Left ventricle myocardium inferior (tissue), 1 donor: ENCODE results near the gene KRTAP10-2. TPM values are rescaled to one million over a fixed set of nuclear protein-coding genes. Genes with fewer than 3 reads are reported as not detected.

Experiments
- DNase-seq: peaks from one replicate; pipeline ENCODE4 v3.0.0-alpha.2; 2020
- H3K27ac ChIP-seq: fragments of 200-600 bp; replicated peaks from 2 replicates; pipeline ENCODE4 v1.8.0; 2021
- H3K27me3 ChIP-seq: fragments of 200-600 bp; 2 replicates; pipeline ENCODE4 v1.8.0; 2021; ENCODE audit warnings: low read depth
- H3K36me3 ChIP-seq: fragments of 200-600 bp; 2 replicates; pipeline ENCODE4 v1.8.0; 2021
- H3K4me1 ChIP-seq: fragments of 200-600 bp; 2 replicates; pipeline ENCODE4 v1.8.0; 2021
- H3K4me3 ChIP-seq: fragments of 200-600 bp; 2 replicates; pipeline ENCODE4 v1.8.0; 2021; ENCODE audit warnings: mild to moderate bottlenecking, moderate library complexity
- H3K9me3 ChIP-seq: fragments of 200-600 bp; replicated peaks from 2 replicates; pipeline ENCODE4 v1.8.0; 2021
- intact Hi-C: fragments of 100-400 bp; cut with micrococcal nuclease; formaldehyde crosslinking; loops from one replicate; pipeline ENCODE4 v1.11.0; 2022
- total RNA-seq: library from RNA; stranded (reverse); fragmentation: NEBNext Ultra II Directional; extraction: Animal tissue kit (Norgen Biotek cat#: 25700); gene quantifications from one replicate; pipeline ENCODE4 v1.2.1, GENCODE V29; 2021
- TF ChIP-seq, protein P1 (sequence below): fragments of 200-600 bp; IDR thresholded peaks from 2 replicates; pipeline ENCODE4 v1.8.0; 2021; ENCODE audit warnings: antibody characterized with exemption, mild to moderate bottlenecking, borderline replicate concordance
- donor health status: DM: no; HTN: yes; CAD: no; lungs with severe emphysema.

Gene KRTAP10-2
- total RNA-seq, 1 donor from 2014 or later, result not detected

DNA sequence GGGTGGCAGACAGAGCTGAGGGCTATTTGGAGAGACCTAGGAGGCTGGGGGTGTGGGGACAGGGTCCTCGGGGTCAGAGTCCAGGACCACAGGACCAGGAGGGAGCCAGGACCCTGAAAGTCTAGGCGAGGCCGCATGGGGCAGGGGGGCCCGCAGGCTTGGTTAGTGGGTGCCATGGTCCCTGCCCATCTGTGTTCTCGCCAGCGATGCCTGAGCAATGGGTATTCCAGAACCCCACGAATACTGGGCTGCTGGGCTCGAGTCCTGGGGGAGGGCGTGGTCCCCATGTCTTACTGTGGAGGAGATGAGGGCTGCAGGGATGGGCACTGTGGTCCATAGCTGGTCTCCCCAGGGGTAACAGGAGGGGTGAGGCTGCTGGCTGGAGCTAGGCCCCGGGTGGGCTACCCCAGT lies 39.0 kb upstream of the KRTAP10-2 start:
- Histone ChIP-seq H3K27ac (no peak overlapping the region), H3K27me3 (peaks cover 37% of the 10 kb centered on the region), H3K9me3 (peaks cover 7% of the 10 kb centered on the region), H3K4me1 (peaks cover 8% of the 10 kb centered on the region), H3K4me3 (no peak overlapping the region), H3K36me3 (no peaks in the 10 kb centered on the region)
- TF ChIP-seq, protein P1, sequence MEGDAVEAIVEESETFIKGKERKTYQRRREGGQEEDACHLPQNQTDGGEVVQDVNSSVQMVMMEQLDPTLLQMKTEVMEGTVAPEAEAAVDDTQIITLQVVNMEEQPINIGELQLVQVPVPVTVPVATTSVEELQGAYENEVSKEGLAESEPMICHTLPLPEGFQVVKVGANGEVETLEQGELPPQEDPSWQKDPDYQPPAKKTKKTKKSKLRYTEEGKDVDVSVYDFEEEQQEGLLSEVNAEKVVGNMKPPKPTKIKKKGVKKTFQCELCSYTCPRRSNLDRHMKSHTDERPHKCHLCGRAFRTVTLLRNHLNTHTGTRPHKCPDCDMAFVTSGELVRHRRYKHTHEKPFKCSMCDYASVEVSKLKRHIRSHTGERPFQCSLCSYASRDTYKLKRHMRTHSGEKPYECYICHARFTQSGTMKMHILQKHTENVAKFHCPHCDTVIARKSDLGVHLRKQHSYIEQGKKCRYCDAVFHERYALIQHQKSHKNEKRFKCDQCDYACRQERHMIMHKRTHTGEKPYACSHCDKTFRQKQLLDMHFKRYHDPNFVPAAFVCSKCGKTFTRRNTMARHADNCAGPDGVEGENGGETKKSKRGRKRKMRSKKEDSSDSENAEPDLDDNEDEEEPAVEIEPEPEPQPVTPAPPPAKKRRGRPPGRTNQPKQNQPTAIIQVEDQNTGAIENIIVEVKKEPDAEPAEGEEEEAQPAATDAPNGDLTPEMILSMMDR, result no peak
- DNase-seq, result no peak
- intact Hi-C loops, result no loop called here

DNA sequence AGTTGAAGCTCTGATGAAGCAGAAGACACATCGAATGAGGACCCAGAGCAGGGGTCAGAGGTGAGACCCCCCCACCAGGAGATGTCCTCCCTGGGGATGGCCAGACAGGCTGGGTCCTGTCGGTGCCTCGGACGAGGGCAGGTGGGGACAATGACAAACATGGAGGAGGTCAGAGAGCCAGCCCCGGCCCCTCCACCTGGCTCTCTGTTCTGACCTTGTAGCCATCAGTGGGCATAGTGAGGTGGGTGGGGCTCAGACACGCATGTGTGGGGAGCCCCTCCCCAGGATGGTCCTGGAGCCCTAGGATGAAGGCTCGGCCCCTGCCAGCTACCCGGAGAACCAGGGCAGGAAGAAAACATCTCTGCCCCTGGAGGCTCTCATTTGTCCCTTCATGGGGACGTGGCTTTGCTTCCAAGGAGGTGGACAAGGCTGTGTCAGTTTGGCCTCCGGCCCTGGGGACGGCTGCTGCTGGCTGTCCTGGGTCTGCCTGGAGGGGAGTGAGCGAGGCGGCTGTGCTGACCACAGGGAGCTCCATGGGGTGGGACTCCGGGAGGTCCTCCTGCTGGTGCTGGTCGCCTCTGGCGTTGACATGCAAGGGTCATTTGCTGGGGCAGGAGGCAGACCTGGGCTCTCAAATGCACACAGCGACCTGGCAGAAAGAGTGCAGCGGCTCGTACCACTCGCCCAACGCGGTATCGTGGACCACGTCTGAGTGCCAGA lies 38.4 kb upstream of the KRTAP10-2 start:
- DNase-seq, result no peak
- peaks cover 37% of the 10 kb centered on the region for H3K27me3 ChIP-seq
- H3K36me3 ChIP-seq, result no peaks in the 10 kb centered on the region
- H3K27ac ChIP-seq, result no peak overlapping the region
- H3K4me3 ChIP-seq, result no peak overlapping the region
- H3K9me3 ChIP-seq, result peaks cover 7% of the 10 kb centered on the region
- peaks cover 8% of the 10 kb centered on the region for H3K4me1 ChIP-seq
- TF ChIP-seq, protein P1, result no peak
- intact Hi-C loops, result no loop called here

DNA sequence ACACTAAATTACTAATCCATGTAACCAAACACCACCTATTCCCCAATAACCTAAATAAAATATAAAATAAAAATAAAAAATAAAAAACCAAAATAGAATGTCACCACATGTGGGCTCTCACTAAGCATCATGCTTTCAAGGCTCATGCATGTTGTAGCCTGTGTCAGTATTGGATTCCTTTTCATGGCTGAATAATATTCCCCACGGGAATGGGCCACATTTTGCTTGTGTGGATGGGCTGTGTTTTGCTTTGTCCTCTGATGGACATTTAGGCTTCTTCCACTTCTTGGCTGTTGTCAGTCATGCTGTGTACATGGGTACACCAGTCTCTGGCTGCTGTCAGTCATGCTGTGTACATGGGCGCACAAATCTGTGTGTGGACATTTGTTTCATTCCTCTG lies 37.8 kb upstream of the KRTAP10-2 start:
- intact Hi-C loops, result no loop called here
- Histone ChIP-seq H3K4me3 (no peak overlapping the region), H3K9me3 (peaks cover 7% of the 10 kb centered on the region), H3K36me3 (no peaks in the 10 kb centered on the region), H3K27me3 (peaks cover 43% of the 10 kb centered on the region), H3K27ac (no peak overlapping the region), H3K4me1 (peaks cover 11% of the 10 kb centered on the region)
- no peak for DNase-seq
- TF ChIP-seq, protein P1, result no peak

DNA sequence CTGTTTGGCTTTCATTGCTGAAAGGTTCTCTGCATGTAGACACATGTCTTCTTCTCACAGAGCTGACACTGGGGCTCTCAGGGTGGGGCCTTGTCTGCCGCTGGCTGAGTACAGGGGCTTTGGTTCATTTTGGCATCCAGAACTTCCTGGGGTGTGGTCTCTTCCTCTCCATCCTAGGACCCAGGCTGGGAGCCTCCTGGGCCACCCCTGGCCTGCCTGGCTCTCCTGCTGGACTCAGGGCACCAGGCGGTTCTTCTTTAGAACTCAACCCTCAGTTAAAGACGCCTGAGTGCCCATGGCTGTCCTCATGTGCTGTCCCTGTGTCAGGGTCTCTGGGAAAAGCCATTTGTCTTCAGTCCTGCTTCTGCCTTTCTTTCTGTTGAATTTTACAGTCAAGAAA lies 34.6 kb upstream of the KRTAP10-2 start:
- Histone ChIP-seq H3K4me1 (peaks cover 5% of the 10 kb centered on the region), H3K27ac (no peak overlapping the region), H3K9me3 (peaks cover 24% of the 10 kb centered on the region), H3K27me3 (peaks cover 48% of the 10 kb centered on the region), H3K36me3 (no peaks in the 10 kb centered on the region), H3K4me3 (no peak overlapping the region)
- intact Hi-C loops, result no loop called here
- TF ChIP-seq, protein P1, result no peak
- DNase-seq, result no peak

DNA sequence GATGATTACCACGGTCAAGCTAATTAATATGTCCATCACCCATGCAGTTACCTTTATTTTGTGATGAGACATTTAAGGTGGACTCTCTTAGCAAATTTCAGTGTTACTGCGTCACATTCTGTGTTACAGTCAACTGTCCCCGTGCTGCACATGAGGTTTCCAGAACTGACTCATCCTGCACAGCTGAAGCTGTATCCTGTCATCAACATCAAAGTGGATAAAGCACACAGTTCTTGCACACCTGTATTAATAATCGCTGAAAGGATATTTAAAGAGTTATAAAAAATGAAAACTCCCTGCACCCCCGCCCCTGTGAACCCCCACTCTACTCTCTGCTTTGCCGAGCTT lies 32.5 kb upstream of the KRTAP10-2 start:
- peaks cover 40% of the 10 kb centered on the region for H3K27me3 ChIP-seq
- H3K4me1 ChIP-seq, result peaks cover 5% of the 10 kb centered on the region
- TF ChIP-seq, protein P1, result no peak
- no peak overlapping the region for H3K4me3 ChIP-seq
- H3K36me3 ChIP-seq, result no peaks in the 10 kb centered on the region
- no peak for DNase-seq
- peaks cover 27% of the 10 kb centered on the region for H3K9me3 ChIP-seq
- no peak overlapping the region for H3K27ac ChIP-seq
- intact Hi-C loops, result no loop called here
